22Rv1 (cell line): ENCODE data around the gene WDR49.

Source experiments
- ZFX ChIP-seq: fragments of 450-650 bp; IDR thresholded peaks from 2 replicates; pipeline ENCODE4 v1.6.1; 2017; ENCODE audit warnings: antibody characterized with exemption, borderline replicate concordance
- TF ChIP-seq, protein P1 (sequence below): fragments of 450-650 bp; IDR thresholded peaks from 2 replicates; pipeline ENCODE4 v1.5.1; 2017; ENCODE audit warnings: mild to moderate bottlenecking

GRCh38 chr3:167554898-167555297 is 98.8 kb downstream of the WDR49 start:
- TF ChIP-seq, protein P1, sequence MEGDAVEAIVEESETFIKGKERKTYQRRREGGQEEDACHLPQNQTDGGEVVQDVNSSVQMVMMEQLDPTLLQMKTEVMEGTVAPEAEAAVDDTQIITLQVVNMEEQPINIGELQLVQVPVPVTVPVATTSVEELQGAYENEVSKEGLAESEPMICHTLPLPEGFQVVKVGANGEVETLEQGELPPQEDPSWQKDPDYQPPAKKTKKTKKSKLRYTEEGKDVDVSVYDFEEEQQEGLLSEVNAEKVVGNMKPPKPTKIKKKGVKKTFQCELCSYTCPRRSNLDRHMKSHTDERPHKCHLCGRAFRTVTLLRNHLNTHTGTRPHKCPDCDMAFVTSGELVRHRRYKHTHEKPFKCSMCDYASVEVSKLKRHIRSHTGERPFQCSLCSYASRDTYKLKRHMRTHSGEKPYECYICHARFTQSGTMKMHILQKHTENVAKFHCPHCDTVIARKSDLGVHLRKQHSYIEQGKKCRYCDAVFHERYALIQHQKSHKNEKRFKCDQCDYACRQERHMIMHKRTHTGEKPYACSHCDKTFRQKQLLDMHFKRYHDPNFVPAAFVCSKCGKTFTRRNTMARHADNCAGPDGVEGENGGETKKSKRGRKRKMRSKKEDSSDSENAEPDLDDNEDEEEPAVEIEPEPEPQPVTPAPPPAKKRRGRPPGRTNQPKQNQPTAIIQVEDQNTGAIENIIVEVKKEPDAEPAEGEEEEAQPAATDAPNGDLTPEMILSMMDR, result no peak
- TF ChIP-seq ZFX, result no peak
